Transverse colon (tissue), 4 donors: ENCODE data around the gene BOC. TPM values are rescaled to one million over a fixed set of nuclear protein-coding genes. Genes with fewer than 3 reads are reported as not detected.
A peak's percentile ranks its signal among the peaks of the same experiment; 100 is the strongest.

Experiments
- DNase-seq: peaks from one replicate; pipeline ENCODE4 v3.0.0-alpha.2; 2019
- H3K27ac ChIP-seq, 4 donors: fragments of 200-600 bp; sonication (generic); 2 replicates each; pipeline ENCODE4 v1.5.1; 2016 to 2018; ENCODE audit warnings: inconsistent platforms in 4 of 4
- H3K27me3 ChIP-seq: fragments of 200-600 bp; sonication (generic); 2 replicates; pipeline ENCODE4 v1.5.1; 2017; ENCODE audit warnings: inconsistent platforms
- H3K36me3 ChIP-seq, 4 donors: fragments of 200-600 bp; sonication (generic); 2 replicates each; pipeline ENCODE4 v1.5.1; 2017 to 2019; ENCODE audit warnings: inconsistent platforms in 4 of 4
- H3K4me1 ChIP-seq, 4 donors: fragments of 200-600 bp; sonication (generic); 2 replicates each; pipeline ENCODE4 v1.5.1; 2017 to 2020; ENCODE audit warnings: inconsistent platforms in 4 of 4
- H3K4me3 ChIP-seq, 4 donors: fragments of 200-600 bp; sonication (generic); 1 replicate in 1 of 4; 2 replicates in 3 of 4; pipeline versions ENCODE4 v1.5.1 to v1.6.1; 2017 to 2019; ENCODE audit warnings: inconsistent platforms in 4 of 4
- H3K9me3 ChIP-seq, 2 donors: fragments of 200-600 bp; sonication (generic); 2 replicates each; pipeline ENCODE4 v1.5.1; 2017 to 2019; ENCODE audit warnings: inconsistent platforms in 2 of 2
- EP300 ChIP-seq: sonication (generic); formaldehyde crosslinking; IDR thresholded peaks from one replicate; pipeline ENCODE4 v1.6.1; 2017; ENCODE audit warnings: antibody characterized with exemption, low read depth
- POLR2A ChIP-seq: fragments of 450-650 bp; IDR thresholded peaks from one replicate; pipeline ENCODE4 v1.6.1; 2016; ENCODE audit warnings: antibody characterized with exemption, mild to moderate bottlenecking, moderate library complexity
- POLR2AphosphoS5 ChIP-seq, 3 donors: sonication (generic); formaldehyde crosslinking; IDR thresholded peaks; one replicate each; pipeline ENCODE4 v1.6.1; 2016; ENCODE audit warnings: antibody characterized with exemption in 3 of 3
- WGBS, 2 donors: methylation state at CpG; one replicate each; pipeline ENCODE4 v1.1.5; 2018; ENCODE audit warnings: low coverage in 1 of 2; 5-methylcytosine and 5-hydroxymethylcytosine counted together
- in situ Hi-C, 4 donors: fragments of 200-750 bp; cut with MboI; loops; one replicate each; pipeline versions ENCODE4 v1.15.0 to v1.15.1; 2017; ENCODE audit warnings: low sequenced_read_pairs in 3 of 4, low pct_ligation_motif_present in 1 of 4, low pct_unique_long_range_greater_than_20kb in 1 of 4
- intact Hi-C: fragments of 100-400 bp; cut with DNase I; formaldehyde crosslinking; loops from one replicate; pipeline ENCODE4 v1.15.1; 2023; ENCODE audit warnings: low total_unique reads
- total RNA-seq, 4 donors: library from RNA; depleted of rRNA; stranded (reverse); fragments of >200 nt; gene quantifications; one replicate each; pipeline ENCODE4 v1.1.0, GENCODE V29; 2016
- TF ChIP-seq, protein P1 (sequence below), 5 experiments: fragments of 200-600 bp in 3 of 5; fragments of 450-650 bp in 2 of 5; sonication (generic) in 3 of 5; IDR thresholded peaks; 1 replicate in 2 of 5; 2 replicates in 3 of 5; pipeline ENCODE4 v1.5.1; 2016 to 2017; ENCODE audit warnings: antibody characterized with exemption in 5 of 5, inconsistent platforms in 3 of 5, mild to moderate bottlenecking in 2 of 5, moderate library complexity in 1 of 5

The BOC gene
- total RNA-seq, 4 donors from 2014 or later, result 15.2 to 77.4 (median 45.4) TPM

DNA sequence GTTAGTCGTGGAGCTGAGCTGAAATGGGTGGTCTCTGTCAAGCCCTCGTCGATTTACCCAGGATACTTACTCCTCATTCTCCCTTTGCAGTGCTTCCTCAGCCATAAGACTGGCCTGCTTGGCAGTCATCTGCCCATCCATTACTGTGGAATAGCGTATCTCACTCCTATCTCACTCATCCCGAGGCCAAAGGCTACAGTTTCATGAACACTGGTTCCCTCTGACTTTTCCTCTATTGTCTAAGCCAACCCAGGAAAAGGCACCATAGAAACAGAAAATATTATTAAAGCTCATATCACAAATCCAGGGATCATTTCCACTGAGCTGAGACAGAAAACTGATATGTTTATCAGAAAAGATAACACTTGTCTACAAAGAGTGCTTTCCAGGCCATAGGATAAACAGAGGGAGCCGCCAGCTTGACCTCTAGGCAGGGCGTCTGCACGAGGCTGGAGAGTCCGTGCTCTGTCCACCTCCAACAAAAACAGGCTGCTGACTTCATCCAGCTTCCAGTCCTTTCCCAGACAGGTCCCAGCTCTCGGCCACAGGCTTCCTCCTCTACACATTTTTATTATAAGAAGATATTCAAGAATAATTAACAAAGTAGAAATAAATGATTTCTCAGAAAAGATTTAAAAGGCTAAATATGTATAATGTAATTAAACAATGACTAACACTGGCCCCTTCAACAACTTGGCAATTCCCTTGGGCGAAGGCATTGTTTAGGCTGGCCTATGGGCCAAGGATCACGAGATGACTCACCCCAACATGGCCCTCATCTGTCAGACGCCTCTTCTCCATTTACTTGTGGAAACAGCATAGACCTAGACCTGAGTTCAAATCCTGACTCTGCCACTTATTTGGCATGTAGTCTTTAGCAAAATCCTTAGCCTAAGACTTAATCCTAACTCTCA is 27.4 kb upstream of the BOC start:
- Histone ChIP-seq H3K4me3 (no peak overlapping the region), H3K27ac (no peak overlapping the region), H3K36me3 (no peaks in the 10 kb centered on the region), H3K4me1 (no peaks in the 10 kb centered on the region), H3K27me3 (no peaks in the 10 kb centered on the region), H3K9me3 (peaks cover 0 to 4% of the 10 kb centered on the region in 2 donors)
- TF ChIP-seq, protein P1, sequence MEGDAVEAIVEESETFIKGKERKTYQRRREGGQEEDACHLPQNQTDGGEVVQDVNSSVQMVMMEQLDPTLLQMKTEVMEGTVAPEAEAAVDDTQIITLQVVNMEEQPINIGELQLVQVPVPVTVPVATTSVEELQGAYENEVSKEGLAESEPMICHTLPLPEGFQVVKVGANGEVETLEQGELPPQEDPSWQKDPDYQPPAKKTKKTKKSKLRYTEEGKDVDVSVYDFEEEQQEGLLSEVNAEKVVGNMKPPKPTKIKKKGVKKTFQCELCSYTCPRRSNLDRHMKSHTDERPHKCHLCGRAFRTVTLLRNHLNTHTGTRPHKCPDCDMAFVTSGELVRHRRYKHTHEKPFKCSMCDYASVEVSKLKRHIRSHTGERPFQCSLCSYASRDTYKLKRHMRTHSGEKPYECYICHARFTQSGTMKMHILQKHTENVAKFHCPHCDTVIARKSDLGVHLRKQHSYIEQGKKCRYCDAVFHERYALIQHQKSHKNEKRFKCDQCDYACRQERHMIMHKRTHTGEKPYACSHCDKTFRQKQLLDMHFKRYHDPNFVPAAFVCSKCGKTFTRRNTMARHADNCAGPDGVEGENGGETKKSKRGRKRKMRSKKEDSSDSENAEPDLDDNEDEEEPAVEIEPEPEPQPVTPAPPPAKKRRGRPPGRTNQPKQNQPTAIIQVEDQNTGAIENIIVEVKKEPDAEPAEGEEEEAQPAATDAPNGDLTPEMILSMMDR (IDR thresholded peaks at IDR 0.05), result no peak
- TF ChIP-seq POLR2AphosphoS5 (IDR thresholded peaks at IDR 0.05) (no peak), EP300 (no peak), POLR2A (no peak)
- no peak for DNase-seq
- in situ Hi-C loops (no loop called here), intact Hi-C loops (no loop called here)
- WGBS, 2 donors, result 74 to 75% methylated on average over 8 to 13 of the region's 13 CpGs

DNA sequence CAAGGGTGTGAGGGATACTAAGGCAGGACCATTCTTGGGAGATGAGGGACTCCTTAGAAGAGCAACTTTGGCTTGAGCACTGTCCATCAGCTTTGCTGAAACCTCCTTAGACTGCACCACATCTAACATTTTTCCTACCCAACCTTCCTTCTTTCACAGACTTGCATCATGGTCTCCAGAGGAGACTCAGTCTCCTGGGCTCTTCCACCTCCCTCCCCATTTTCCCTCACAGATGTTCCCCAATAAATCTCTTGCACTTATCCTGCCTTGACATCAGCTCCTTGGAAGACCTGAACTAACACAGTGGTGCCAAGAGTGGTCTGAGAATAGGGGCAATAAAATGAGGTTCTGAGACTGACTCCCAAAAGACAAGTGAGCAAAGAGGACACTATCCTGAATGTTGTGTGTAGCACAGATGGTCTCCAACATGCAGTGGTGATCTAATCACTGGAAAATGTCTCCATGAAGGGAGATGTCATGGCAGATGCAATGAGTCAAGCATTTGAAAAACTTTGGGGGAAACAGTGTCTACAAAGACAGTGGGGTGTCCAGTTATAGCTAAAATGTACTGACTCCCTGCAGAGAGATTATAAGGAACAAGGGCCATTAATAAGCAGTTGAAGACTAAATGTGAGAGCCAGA is 26.0 kb upstream of the BOC start:
- Histone ChIP-seq H3K4me1 (no peaks in the 10 kb centered on the region), H3K4me3 (no peak overlapping the region), H3K27ac (no peak overlapping the region), H3K27me3 (no peaks in the 10 kb centered on the region), H3K36me3 (no peaks in the 10 kb centered on the region), H3K9me3 (peaks cover 0 to 4% of the 10 kb centered on the region in 2 donors)
- no peak for DNase-seq
- TF ChIP-seq, protein P1 (IDR thresholded peaks at IDR 0.05), result no peak
- no peak for TF ChIP-seq EP300
- in situ Hi-C loops, result no loop called here
- intact Hi-C loops, result no loop called here

DNA sequence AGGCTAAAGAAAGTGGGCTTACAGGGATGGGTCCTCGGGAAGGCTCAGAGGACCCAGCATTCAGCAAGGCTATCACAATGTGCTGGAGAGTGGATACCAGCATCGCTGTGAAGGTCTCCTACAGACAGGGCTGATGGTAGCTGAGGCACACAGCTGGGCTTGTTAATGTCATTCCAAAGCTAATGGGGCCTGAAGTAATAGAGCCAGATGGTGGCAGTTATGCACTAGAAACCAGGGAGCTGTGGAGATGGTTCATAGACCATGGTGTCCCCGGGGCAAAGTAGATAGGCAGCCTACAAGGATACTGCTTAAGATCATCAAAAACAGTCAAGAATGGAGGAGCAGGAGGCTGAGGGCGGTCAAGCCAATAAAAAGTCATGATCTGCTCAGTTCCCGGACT is 24.8 kb upstream of the BOC start:
- H3K36me3 ChIP-seq, result no peaks in the 10 kb centered on the region
- no peaks in the 10 kb centered on the region for H3K4me1 ChIP-seq
- intact Hi-C loops (no loop called here), in situ Hi-C loops (no loop called here)
- 83 to 100% methylated on average over 1 to 5 of the region's 5 CpGs for WGBS, 2 donors
- H3K9me3 ChIP-seq, result peaks cover 0 to 4% of the 10 kb centered on the region in 2 donors
- TF ChIP-seq POLR2A (no peak), EP300 (no peak), POLR2AphosphoS5 (IDR thresholded peaks at IDR 0.05) (no peak)
- TF ChIP-seq, protein P1 (IDR thresholded peaks at IDR 0.05), result no peak
- H3K27me3 ChIP-seq, result no peaks in the 10 kb centered on the region
- no peak for DNase-seq
- H3K27ac ChIP-seq, result no peak overlapping the region
- no peak overlapping the region for H3K4me3 ChIP-seq

DNA sequence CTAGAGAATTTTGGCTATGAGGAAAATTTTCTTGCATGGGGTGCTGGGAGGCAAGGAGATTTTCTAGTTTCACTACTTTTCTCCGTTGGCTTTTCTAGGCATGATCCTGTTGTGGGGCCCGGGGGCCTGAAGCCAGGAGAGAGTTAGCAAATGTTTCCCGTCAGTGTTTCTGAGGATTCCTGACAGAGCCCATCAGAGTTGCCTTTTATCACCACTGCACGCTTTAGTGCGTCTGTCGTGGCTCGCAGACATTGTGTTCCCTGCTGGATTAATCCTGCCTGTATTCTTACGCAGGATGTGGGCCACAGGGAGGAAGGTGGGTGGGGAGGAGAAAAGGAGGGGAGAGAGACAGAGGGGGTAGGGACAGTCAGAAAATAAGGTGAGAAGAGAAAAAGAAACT is 18.1 kb upstream of the BOC start:
- TF ChIP-seq POLR2A (no peak), POLR2AphosphoS5 (IDR thresholded peaks at IDR 0.05) (peak in 2 of 3 donors; percentile 26 to 68), EP300 (peak; percentile 90)
- TF ChIP-seq, protein P1 (IDR thresholded peaks at IDR 0.05), result no peak
- Histone ChIP-seq H3K9me3 (peaks cover 0 to 4% of the 10 kb centered on the region in 2 donors), H3K36me3 (no peaks in the 10 kb centered on the region), H3K27me3 (no peaks in the 10 kb centered on the region), H3K4me3 (no peak overlapping the region), H3K4me1 (peaks cover 0 to 25% (median 4%) of the 10 kb centered on the region in 4 donors), H3K27ac (peak overlapping the region; percentile 55 to 70 (median 56))
- in situ Hi-C loops (no loop called here), intact Hi-C loops (no loop called here)
- WGBS, 2 donors, result 60 to 69% methylated on average over 1 to 8 of the region's 8 CpGs
- no peak for DNase-seq
